Stimulated activated CD4-positive, alpha-beta T cell treated with anti-CD3 and anti-CD28 coated beads, Interleukin-12 subunit alpha, Interleukin-12 subunit beta, amount 100 ng/mL, for 4 hours (primary cell): ENCODE measurements around the gene AGAP6.
"Not testable (repeated sequence)": the region's sequence is repeated elsewhere in the genome, so short reads cannot be mapped to it uniquely, and the experiment has no call there.

Experiments
- DNase-seq: peaks from one replicate; pipeline ENCODE4 v3.0.0-alpha.2; 2020

AGAP6 gene

GRCh38 chr10:50027195-50027594 lies 39.0 kb downstream of the AGAP6 start:
- DNase-seq = no peak

- no peak for DNase-seq
Measured at GRCh38 chr10:50033481-50033880, 45.3 kb downstream of the AGAP6 start.

- DNase-seq = not testable (repeated sequence)
Measured at GRCh38 chr10:50035337-50035736, 47.1 kb downstream of the AGAP6 start.

- no peak for DNase-seq
Measured at GRCh38 chr10:50044941-50045664, 56.9 kb downstream of the AGAP6 start.

GRCh38 chr10:50046457-50046856 lies 58.3 kb downstream of the AGAP6 start:
- DNase-seq = not testable (repeated sequence)

GRCh38 chr10:50047594-50047993 lies 59.4 kb downstream of the AGAP6 start:
- not testable (repeated sequence) for DNase-seq

- not testable (repeated sequence) for DNase-seq
Measured at GRCh38 chr10:50051995-50052660, 63.9 kb downstream of the AGAP6 start.

GRCh38 chr10:50052778-50053376 lies 64.7 kb downstream of the AGAP6 start:
- not testable (repeated sequence) for DNase-seq

GRCh38 chr10:50055494-50056292 lies 67.5 kb downstream of the AGAP6 start:
- DNase-seq = not testable (repeated sequence)

GRCh38 chr10:50056654-50057053 lies 68.4 kb downstream of the AGAP6 start:
- not testable (repeated sequence) for DNase-seq

GRCh38 chr10:50058727-50059126 lies 70.5 kb downstream of the AGAP6 start:
- not testable (repeated sequence) for DNase-seq

- DNase-seq = not testable (repeated sequence)
Measured at GRCh38 chr10:50059946-50060345, 71.7 kb downstream of the AGAP6 start.
